Subcutaneous abdominal adipose tissue (tissue), 5 donors: ENCODE measurements around the gene WFDC2.

Experiments
- H3K27ac ChIP-seq: one replicate; pipeline ENCODE4 v1.7.0; 2013; ENCODE audit warnings: low read depth, mild to moderate bottlenecking, inconsistent platforms, low read length, moderate library complexity
- H3K27me3 ChIP-seq, 5 donors: one replicate each; pipeline ENCODE4 v1.7.0; 2013; ENCODE audit warnings: low read length in 5 of 5, inconsistent platforms in 1 of 5; ENCODE audit not compliant: control insufficient read depth in 5 of 5, insufficient read depth in 4 of 5
- H3K36me3 ChIP-seq, 5 donors: one replicate each; pipeline ENCODE4 v1.7.0; 2013; ENCODE audit warnings: low read length in 5 of 5; ENCODE audit not compliant: control insufficient read depth in 5 of 5, insufficient read depth in 5 of 5
- H3K4me1 ChIP-seq, 5 donors: one replicate each; pipeline ENCODE4 v1.7.0; 2013; ENCODE audit warnings: low read length in 5 of 5, mild to moderate bottlenecking in 3 of 5, moderate library complexity in 1 of 5; ENCODE audit not compliant: control insufficient read depth in 5 of 5, insufficient read depth in 5 of 5
- H3K4me3 ChIP-seq, 5 donors: one replicate each; pipeline ENCODE4 v1.7.0; 2013; ENCODE audit warnings: low read length in 5 of 5, low read depth in 1 of 5
- H3K9ac ChIP-seq, 5 donors: one replicate each; pipeline ENCODE4 v1.7.0; 2013; ENCODE audit warnings: low read length in 5 of 5, mild to moderate bottlenecking in 4 of 5, moderate library complexity in 3 of 5
- H3K9me3 ChIP-seq, 5 donors: one replicate each; pipeline ENCODE4 v1.7.0; 2013; ENCODE audit warnings: low read length in 5 of 5; ENCODE audit not compliant: control insufficient read depth in 5 of 5
- donor health status: healthy.
- donor health status: healthy.
- donor health status: healthy.
- donor health status: healthy.
- donor health status: healthy.

The WFDC2 gene, protein sequence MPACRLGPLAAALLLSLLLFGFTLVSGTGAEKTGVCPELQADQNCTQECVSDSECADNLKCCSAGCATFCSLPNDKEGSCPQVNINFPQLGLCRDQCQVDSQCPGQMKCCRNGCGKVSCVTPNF

DNA sequence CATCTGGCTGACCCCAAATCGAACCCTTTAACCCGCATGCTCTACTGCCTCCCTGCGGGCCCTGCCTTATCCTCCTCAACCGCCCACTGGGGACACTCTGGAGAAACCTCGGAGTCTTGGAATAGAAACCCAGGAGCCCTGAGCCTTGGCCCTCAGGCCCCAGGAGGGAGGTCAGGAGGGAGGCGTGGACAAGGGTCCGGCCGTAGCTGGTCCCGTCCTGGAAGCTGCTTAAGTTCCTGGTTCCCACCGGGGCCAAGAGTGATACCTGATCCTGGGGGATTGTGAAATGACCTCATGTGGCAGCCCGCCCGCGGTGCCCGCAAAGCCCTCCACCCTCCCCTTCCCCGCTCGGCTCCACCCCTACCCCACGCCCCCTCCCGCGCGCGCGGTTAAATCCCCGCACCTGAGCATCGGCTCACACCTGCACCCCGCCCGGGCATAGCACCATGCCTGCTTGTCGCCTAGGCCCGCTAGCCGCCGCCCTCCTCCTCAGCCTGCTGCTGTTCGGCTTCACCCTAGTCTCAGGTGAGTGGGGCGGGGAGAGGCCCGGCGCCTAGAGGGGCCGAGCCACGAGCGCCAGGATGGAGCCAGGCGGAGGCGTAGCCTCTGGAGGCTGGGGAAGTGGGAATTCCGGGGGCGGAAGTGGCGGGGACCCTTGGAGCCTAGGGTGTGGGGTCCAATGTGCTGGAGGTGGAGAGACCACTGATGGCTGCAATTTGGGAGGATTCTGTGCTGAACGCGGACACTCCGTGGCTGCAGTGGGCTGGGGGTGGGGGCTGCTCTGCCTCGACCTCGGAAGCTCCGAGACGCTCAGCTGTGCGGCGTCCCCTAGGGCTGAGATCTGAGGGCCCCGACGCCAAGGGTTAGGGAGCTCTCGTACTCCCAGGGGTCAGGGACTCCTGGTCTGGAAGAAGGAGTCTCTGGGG is at the start of gene WFDC2:
WFDC2 (plus strand) TSS at position 418 of the 926 bp plus-strand sequence; CDS start at position 447, 29 bp downstream.
- Histone ChIP-seq H3K27ac (no peak within 1 kb of the TSS), H3K9me3 (no peaks in the 10 kb centered on the region), H3K36me3 (no peaks in the 10 kb centered on the region), H3K9ac (peak within 1 kb of the TSS in 2 of 5 donors; percentile 35 to 48), H3K27me3 (peaks cover 17 to 37% (median 32%) of the 10 kb centered on the region in 5 donors), H3K4me3 (peak within 1 kb of the TSS in 4 of 5 donors; percentile 59 to 62 (median 60)), H3K4me1 (peaks cover 1 to 21% (median 17%) of the 10 kb centered on the region in 5 donors)

DNA sequence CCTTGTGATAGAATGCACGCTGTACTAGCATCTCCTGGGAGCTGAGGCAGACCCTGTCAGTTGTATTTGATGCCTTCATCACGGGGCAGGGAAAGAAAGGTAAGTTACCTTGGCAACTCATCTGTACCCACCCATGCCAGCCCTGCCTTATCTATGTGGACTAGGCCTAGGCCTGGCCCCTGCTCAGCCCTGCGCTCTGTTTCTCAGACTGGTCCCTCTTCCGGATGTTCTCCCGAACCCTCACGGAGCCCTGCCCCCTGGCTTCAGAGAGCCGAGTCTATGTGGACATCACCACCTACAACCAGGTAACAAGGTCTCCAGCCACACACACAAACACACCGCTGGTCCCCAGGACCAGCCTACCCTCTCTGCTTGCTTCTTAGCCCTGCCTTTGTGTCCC is 49.4 kb upstream of the WFDC2 start:
- Histone ChIP-seq H3K9ac (no peak overlapping the region), H3K4me1 (peaks cover 4 to 34% (median 24%) of the 10 kb centered on the region in 5 donors), H3K27ac (peak overlapping the region; percentile 24)

DNA sequence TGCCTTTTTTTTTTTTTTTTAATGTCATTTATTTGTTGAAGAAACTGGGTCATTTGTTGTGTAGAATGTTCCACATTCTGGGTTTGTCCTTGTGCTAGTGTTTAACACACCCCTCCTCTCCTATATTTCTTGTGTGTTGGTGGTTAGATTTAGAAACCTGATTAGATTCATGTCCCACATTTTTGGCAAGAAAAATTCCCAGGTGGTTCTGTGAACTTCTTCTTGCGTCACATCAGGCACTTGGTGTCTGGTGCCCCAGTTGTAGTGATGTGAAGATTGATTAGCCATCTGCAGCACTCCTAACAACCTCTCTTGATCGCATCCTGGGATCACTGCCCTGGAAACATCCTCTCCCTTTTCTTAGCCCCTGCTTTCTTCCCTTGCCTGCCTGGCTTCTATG is 45.9 kb upstream of the WFDC2 start:
- Histone ChIP-seq H3K9ac (no peak overlapping the region), H3K4me1 (peaks cover 1 to 26% (median 11%) of the 10 kb centered on the region in 5 donors), H3K36me3 (peaks cover 17 to 75% (median 65%) of the 10 kb centered on the region in 5 donors), H3K27me3 (no peaks in the 10 kb centered on the region), H3K9me3 (no peaks in the 10 kb centered on the region), H3K4me3 (no peak overlapping the region), H3K27ac (no peak overlapping the region)

More for the DNA sequence above, 49.4 kb upstream of the WFDC2 start:
- H3K27me3 ChIP-seq, result no peaks in the 10 kb centered on the region
- peaks cover 17 to 65% (median 61%) of the 10 kb centered on the region in 5 donors for H3K36me3 ChIP-seq
- H3K4me3 ChIP-seq, result no peak overlapping the region
- no peaks in the 10 kb centered on the region for H3K9me3 ChIP-seq

DNA sequence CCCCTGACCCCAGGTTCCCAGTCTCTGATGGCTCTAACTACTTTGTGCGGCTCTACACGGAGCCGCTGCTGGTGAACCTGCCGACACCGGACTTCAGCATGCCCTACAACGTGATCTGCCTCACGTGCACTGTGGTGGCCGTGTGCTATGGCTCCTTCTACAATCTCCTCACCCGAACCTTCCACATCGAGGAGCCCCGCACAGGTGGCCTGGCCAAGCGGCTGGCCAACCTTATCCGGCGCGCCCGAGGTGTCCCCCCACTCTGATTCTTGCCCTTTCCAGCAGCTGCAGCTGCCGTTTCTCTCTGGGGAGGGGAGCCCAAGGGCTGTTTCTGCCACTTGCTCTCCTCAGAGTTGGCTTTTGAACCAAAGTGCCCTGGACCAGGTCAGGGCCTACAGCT is 44.0 kb upstream of the WFDC2 start:
- no peaks in the 10 kb centered on the region for H3K9me3 ChIP-seq
- H3K27me3 ChIP-seq, result no peaks in the 10 kb centered on the region
- peaks cover 1 to 16% (median 4%) of the 10 kb centered on the region in 5 donors for H3K4me1 ChIP-seq
- no peak overlapping the region for H3K4me3 ChIP-seq
- no peak overlapping the region for H3K9ac ChIP-seq
- H3K36me3 ChIP-seq, result peaks cover 17 to 56% (median 47%) of the 10 kb centered on the region in 5 donors
- H3K27ac ChIP-seq, result no peak overlapping the region

DNA sequence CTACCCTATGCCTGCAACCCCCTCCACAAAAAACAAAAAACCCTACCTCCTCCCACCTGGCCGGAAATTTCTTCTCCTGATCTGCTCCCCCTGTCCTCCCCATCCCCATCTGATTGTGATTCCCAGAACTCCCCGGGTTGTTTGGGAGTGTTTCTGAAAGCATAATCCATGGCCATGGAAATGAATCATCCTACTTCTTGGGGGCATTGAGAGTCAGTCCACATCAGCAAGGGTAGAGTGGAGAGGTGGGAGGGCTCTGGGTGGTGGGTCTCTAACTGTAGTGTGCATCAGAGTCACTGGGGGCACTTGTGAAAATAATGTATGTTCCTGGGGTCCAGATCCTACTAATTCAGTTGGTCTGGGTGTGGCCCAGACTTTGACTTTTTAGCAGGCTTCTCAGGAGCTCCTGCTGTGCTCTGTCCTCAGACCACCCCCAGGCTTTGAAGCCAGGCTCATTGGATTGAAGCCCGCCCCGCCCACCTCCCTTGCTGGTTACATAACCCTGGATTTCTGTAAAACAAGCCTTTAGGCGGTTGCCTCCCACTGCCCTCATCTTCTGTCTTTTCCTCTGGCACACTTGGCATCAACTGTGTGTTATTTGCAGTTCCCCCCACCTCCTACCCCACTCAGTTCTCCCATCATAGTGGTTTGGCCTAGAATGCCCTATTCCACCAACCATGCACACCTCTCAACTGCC is 43.1 kb upstream of the WFDC2 start:
- Histone ChIP-seq H3K9ac (peak overlapping the region in 1 of 5 donors; percentile 13), H3K4me1 (peaks cover 1 to 16% (median 4%) of the 10 kb centered on the region in 5 donors), H3K9me3 (no peaks in the 10 kb centered on the region), H3K36me3 (peaks cover 13 to 47% (median 38%) of the 10 kb centered on the region in 5 donors), H3K4me3 (no peak overlapping the region), H3K27me3 (no peaks in the 10 kb centered on the region), H3K27ac (peak overlapping the region; percentile 21)

DNA sequence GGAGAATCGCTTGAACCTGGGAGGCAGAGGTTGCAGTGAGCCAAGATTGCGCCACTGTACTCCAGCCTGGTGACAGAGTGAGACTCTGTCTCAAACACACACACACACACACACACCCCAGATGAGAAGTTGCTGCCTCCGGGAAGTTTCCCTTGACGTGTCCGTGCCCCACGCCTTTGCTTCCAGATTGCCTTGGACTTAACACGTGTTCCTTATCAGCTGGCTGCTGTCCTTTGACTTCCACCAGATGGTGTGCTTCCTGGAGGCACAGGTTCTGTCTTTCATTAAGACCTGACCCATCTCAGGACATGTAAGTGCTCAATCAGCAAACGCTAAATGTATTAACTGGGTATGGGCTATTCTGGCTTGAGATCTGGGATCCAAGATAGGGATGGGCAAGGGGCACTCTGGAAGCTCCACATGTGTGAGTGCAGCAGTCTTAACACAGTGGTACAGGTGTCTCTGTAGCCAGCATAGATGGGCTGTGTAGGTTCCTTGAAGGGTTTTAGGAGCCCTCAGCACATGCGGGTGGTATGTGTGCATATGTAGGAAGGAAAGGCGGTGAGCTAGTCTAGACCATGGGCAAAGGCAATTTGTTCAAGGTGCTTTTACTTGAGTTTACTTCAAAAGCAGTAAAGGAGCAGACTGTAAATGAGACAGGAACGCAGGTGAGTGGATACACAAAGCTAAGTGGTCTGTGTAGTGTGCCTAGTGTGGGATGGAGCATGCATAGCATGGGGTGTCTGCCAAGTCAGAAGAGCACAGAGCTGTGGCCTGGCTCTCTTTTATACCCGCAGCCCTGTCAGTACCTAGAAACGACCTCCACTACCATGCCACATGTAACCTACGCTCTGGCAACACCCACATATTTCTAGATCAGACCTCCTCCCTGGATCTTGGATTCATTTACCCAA is 42.1 kb upstream of the WFDC2 start:
- H3K4me1 ChIP-seq, result peaks cover 1 to 16% (median 4%) of the 10 kb centered on the region in 5 donors
- H3K9me3 ChIP-seq, result no peaks in the 10 kb centered on the region
- no peak overlapping the region for H3K27ac ChIP-seq
- no peaks in the 10 kb centered on the region for H3K27me3 ChIP-seq
- no peak overlapping the region for H3K4me3 ChIP-seq
- no peak overlapping the region for H3K9ac ChIP-seq
- peaks cover 6 to 38% (median 29%) of the 10 kb centered on the region in 5 donors for H3K36me3 ChIP-seq

DNA sequence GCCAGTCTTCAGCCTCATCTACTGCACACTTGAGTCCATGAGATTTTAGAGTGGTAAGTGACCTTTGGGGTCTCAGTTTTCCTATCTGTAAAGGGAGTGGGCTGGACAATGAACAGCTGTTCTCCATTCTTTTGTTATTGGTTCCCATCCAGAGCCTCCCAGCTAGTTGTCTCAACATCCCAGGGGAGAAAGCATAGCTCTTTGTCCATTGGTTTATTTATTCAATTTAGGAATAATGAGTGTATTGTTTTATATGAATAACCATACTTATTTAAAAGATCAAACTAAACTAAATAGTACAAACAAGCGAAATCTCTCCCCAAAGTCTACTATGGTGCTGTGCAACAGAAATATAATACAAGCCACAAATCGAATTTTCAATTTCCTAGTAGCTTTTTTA is 39.9 kb upstream of the WFDC2 start:
- Histone ChIP-seq H3K36me3 (peaks cover 2 to 20% (median 15%) of the 10 kb centered on the region in 5 donors), H3K9ac (no peak overlapping the region), H3K9me3 (no peaks in the 10 kb centered on the region), H3K27me3 (no peaks in the 10 kb centered on the region), H3K4me3 (no peak overlapping the region), H3K27ac (no peak overlapping the region), H3K4me1 (peaks cover 1 to 16% (median 4%) of the 10 kb centered on the region in 5 donors)

DNA sequence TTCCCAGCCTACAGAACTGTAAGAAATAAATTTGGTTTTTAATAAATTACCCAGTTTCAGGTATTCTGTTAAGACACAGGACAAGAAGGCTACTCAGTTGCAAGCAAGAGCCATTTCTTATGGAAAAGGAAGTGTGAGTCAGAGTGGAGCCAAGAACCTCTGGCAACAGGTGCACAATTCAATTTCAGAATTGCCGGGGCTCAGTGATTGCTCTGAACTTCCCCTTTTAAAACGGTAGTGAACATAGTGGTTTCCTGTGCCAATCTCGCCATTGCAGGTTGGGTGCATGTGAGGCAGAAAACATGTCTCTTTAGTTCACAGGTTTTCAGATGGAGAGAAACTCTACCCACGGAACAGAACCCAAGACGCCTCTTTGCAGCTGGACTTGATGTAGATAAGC is 37.3 kb upstream of the WFDC2 start:
- Histone ChIP-seq H3K27ac (no peak overlapping the region), H3K9me3 (no peaks in the 10 kb centered on the region), H3K4me1 (peaks cover under 1 to 11% (median 7%) of the 10 kb centered on the region in 5 donors), H3K9ac (no peak overlapping the region), H3K36me3 (peaks cover 0 to 5% (median 0%) of the 10 kb centered on the region in 5 donors), H3K4me3 (no peak overlapping the region), H3K27me3 (no peaks in the 10 kb centered on the region)

DNA sequence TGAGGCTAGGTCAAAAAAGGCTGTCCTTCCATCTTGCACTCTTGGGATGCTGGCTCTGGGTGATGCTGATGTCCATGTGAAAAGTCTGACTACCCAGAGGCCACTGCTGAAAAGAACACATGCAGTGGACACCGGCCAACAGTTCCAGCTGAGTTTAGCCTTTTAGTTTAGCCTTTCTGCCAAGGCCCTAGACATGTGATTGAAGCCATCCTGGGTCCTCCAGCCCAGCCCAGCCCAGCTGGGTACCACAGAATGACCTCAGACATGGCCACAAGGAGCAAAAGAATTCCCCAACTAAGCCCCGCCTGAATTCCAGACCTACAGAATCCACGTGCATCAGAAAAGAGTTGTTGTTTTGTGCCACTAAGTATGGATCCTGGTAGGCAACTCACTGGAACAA is 36.2 kb upstream of the WFDC2 start:
- Histone ChIP-seq H3K9ac (no peak overlapping the region), H3K4me3 (no peak overlapping the region), H3K4me1 (peaks cover 0 to 9% (median 7%) of the 10 kb centered on the region in 5 donors), H3K36me3 (peaks cover 0 to 2% (median 0%) of the 10 kb centered on the region in 5 donors), H3K27ac (no peak overlapping the region), H3K9me3 (no peaks in the 10 kb centered on the region), H3K27me3 (no peaks in the 10 kb centered on the region)
